Cardiac muscle cell (in vitro differentiated cells and primary cell): ENCODE measurements around the gene LAMA4. TPM values are rescaled to one million over a fixed set of nuclear protein-coding genes. Genes with fewer than 3 reads are reported as not detected.

ENCODE experiments used
- DNase-seq, 2 donors: peaks; one replicate each; pipeline versions ENCODE4 v3.0.0 to v3.0.0-alpha.2; 2010 to 2017; ENCODE audit warnings: low read depth in 1 of 2, low spot score in 1 of 2
- H3K27ac ChIP-seq: fragments of 200-600 bp; sonication (generic); 2 replicates; pipeline ENCODE4 v1.5.1; 2016
- H3K27me3 ChIP-seq: fragments of 200-600 bp; sonication (generic); 2 replicates; pipeline ENCODE4 v1.6.0; 2016; ENCODE audit warnings: control low read depth
- H3K36me3 ChIP-seq: fragments of 200-600 bp; sonication (generic); 2 replicates; pipeline ENCODE4 v1.5.1; 2016; ENCODE audit warnings: control low read depth
- H3K4me1 ChIP-seq: fragments of 200-600 bp; sonication (generic); 2 replicates; pipeline ENCODE4 v1.8.1; 2017; ENCODE audit warnings: low read depth, mild to moderate bottlenecking, mixed run types
- H3K4me3 ChIP-seq: fragments of 200-600 bp; sonication (generic); 2 replicates; pipeline ENCODE4 v1.5.1; 2016; ENCODE audit warnings: mild to moderate bottlenecking
- H3K9me3 ChIP-seq: fragments of 200-600 bp; sonication (generic); 2 replicates; pipeline ENCODE4 v1.5.1; 2017; ENCODE audit warnings: low read depth, mild to moderate bottlenecking, control low read depth
- polyA plus RNA-seq: library from polyadenylated mRNA; unstranded; fragments of >200 nt; fragmentation: Nextera tagmentation; extraction: Ambion mirVana; gene quantifications from 2 replicates; pipeline ENCODE4 v1.2.1, GENCODE V29; 2016
- total RNA-seq: library from RNA; depleted of rRNA; stranded (reverse); fragments of >200 nt; gene quantifications from 2 replicates; pipeline ENCODE4 v1.2.3, GENCODE V29; 2016
- TF ChIP-seq, protein P1 (sequence below): IDR thresholded peaks from 2 replicates; pipeline ENCODE4 v1.5.1; 2012; ENCODE audit warnings: low read depth, mild to moderate bottlenecking, low read length

The LAMA4 gene
- total and polyA plus RNA-seq, 2 experiments from 2014 or later = 162 to 304 TPM

GRCh38 chr6:112272799-112273198 lies 18.4 kb upstream of the LAMA4 start:
- no peaks in the 10 kb centered on the region for H3K27me3 ChIP-seq
- H3K4me1 ChIP-seq = peaks cover 18% of the 10 kb centered on the region
- H3K9me3 ChIP-seq = no peaks in the 10 kb centered on the region
- no peak for DNase-seq
- no peak overlapping the region for H3K27ac ChIP-seq
- no peak overlapping the region for H3K4me3 ChIP-seq
- H3K36me3 ChIP-seq = no peaks in the 10 kb centered on the region
- TF ChIP-seq, protein P1, sequence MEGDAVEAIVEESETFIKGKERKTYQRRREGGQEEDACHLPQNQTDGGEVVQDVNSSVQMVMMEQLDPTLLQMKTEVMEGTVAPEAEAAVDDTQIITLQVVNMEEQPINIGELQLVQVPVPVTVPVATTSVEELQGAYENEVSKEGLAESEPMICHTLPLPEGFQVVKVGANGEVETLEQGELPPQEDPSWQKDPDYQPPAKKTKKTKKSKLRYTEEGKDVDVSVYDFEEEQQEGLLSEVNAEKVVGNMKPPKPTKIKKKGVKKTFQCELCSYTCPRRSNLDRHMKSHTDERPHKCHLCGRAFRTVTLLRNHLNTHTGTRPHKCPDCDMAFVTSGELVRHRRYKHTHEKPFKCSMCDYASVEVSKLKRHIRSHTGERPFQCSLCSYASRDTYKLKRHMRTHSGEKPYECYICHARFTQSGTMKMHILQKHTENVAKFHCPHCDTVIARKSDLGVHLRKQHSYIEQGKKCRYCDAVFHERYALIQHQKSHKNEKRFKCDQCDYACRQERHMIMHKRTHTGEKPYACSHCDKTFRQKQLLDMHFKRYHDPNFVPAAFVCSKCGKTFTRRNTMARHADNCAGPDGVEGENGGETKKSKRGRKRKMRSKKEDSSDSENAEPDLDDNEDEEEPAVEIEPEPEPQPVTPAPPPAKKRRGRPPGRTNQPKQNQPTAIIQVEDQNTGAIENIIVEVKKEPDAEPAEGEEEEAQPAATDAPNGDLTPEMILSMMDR = no peak

- TF ChIP-seq, protein P1 = no peak
- Histone ChIP-seq H3K27ac (no peak overlapping the region), H3K27me3 (no peaks in the 10 kb centered on the region), H3K4me3 (no peak overlapping the region), H3K36me3 (no peaks in the 10 kb centered on the region), H3K4me1 (peaks cover 18% of the 10 kb centered on the region), H3K9me3 (no peaks in the 10 kb centered on the region)
- peak in 1 of 2 donors; percentile 64 for DNase-seq
Observed at GRCh38 chr6:112270756-112271155, 16.4 kb upstream of the LAMA4 start.

DNA sequence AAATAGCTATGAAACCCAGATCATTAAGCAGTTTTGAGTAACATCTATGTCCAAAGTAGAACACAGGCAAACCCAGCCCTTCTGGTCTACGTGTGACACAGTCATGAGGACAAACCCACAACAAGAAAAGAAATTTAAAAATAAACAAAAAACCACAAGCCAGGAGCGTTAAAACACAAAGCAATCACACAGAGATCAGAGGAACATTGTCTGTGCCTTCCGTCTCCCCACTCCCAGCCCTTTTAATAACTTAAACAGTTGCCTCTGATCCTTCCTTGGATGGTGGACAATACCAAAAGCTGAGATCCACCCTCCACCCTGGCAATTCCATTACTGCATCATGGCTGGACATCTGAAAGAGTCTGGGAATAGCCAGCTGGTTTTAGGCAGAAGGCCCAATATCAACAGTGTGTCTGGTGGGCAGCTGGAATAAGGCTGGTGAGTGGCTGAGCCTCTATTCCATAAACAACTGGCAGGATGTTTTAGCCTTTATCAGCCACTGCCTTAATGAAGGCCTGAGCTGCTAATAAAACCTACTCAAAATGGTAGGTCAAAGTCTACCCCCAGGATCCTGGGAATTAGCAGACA lies 15.7 kb upstream of the LAMA4 start:
- H3K36me3 ChIP-seq = no peaks in the 10 kb centered on the region
- TF ChIP-seq, protein P1 = no peak
- peaks cover 18% of the 10 kb centered on the region for H3K4me1 ChIP-seq
- H3K9me3 ChIP-seq = no peaks in the 10 kb centered on the region
- no peak for DNase-seq
- no peak overlapping the region for H3K27ac ChIP-seq
- H3K4me3 ChIP-seq = no peak overlapping the region
- no peaks in the 10 kb centered on the region for H3K27me3 ChIP-seq

DNA sequence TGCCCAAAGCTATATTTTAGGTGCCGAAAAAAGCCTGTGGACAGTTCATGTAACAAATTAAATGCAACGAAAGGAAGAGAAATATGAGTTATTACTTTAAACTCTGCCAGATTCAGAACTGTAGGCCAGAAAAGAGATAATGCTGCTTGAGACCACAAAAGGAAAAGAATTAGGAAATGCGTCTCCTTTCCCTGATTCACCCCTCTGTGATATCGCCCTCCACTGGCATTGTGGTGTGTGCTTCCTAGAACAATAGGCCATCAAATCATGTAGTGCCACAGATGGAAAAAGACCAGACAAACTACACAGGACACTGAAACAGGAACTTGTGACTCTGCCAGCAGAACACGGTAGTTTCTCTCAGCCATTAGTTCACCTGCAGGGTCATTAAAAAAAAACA lies 14.7 kb upstream of the LAMA4 start:
- Histone ChIP-seq H3K4me1 (peaks cover 18% of the 10 kb centered on the region), H3K27me3 (no peaks in the 10 kb centered on the region), H3K4me3 (no peak overlapping the region), H3K27ac (no peak overlapping the region), H3K9me3 (no peaks in the 10 kb centered on the region), H3K36me3 (no peaks in the 10 kb centered on the region)
- peak in 1 of 2 donors; percentile 85 for DNase-seq
- TF ChIP-seq, protein P1 = peak; percentile 67

GRCh38 chr6:112268654-112269053 lies 14.3 kb upstream of the LAMA4 start:
- H3K4me3 ChIP-seq = no peak overlapping the region
- TF ChIP-seq, protein P1 = no peak
- no peaks in the 10 kb centered on the region for H3K9me3 ChIP-seq
- H3K4me1 ChIP-seq = peaks cover 18% of the 10 kb centered on the region
- H3K27me3 ChIP-seq = no peaks in the 10 kb centered on the region
- no peak overlapping the region for H3K27ac ChIP-seq
- no peak for DNase-seq
- no peaks in the 10 kb centered on the region for H3K36me3 ChIP-seq
